Loucy (cell line): ENCODE data around the gene QPCT.
A peak's percentile ranks its signal among the peaks of the same experiment; 100 is the strongest.

ENCODE experiments used
- H2AFZ ChIP-seq: fragments of 200-600 bp; sonication (generic); 2 replicates; pipeline ENCODE4 v1.6.0; 2016; ENCODE audit warnings: antibody characterized with exemption, mild to moderate bottlenecking, low read length, moderate library complexity
- H3F3A ChIP-seq: fragments of 200-600 bp; 2 replicates; pipeline ENCODE4 v1.6.0; 2016; ENCODE audit warnings: antibody characterized with exemption, low read depth, mild to moderate bottlenecking
- H3K27me3 ChIP-seq: fragments of 200-600 bp; sonication (generic); 2 replicates; pipeline ENCODE4 v1.6.1; 2014; ENCODE audit warnings: low read length, mild to moderate bottlenecking; ENCODE audit not compliant: insufficient read depth, poor library complexity, severe bottlenecking
- H3K36me3 ChIP-seq: fragments of 200-600 bp; sonication (generic); 2 replicates; pipeline ENCODE4 v1.6.1; 2016; ENCODE audit warnings: low read length; ENCODE audit not compliant: insufficient read depth
- H3K4me1 ChIP-seq: fragments of 200-600 bp; sonication (generic); 2 replicates; pipeline ENCODE4 v1.5.1; 2014; ENCODE audit warnings: low read length, mild to moderate bottlenecking; ENCODE audit not compliant: insufficient read depth, poor library complexity, severe bottlenecking
- H3K4me2 ChIP-seq: fragments of 200-600 bp; sonication (generic); 2 replicates; pipeline ENCODE4 v1.6.0; 2014; ENCODE audit warnings: antibody characterized with exemption, low read length, low read depth, mild to moderate bottlenecking; ENCODE audit not compliant: poor library complexity, severe bottlenecking
- H3K4me3 ChIP-seq: fragments of 200-600 bp; sonication (generic); 2 replicates; pipeline ENCODE4 v1.5.1; 2014; ENCODE audit warnings: low read length, mild to moderate bottlenecking, mixed read lengths; ENCODE audit not compliant: poor library complexity, severe bottlenecking
- H3K79me2 ChIP-seq: fragments of 200-600 bp; sonication (generic); 2 replicates; pipeline ENCODE4 v1.6.1; 2014; ENCODE audit warnings: low read length; ENCODE audit not compliant: insufficient read depth
- H3K9ac ChIP-seq: fragments of 200-600 bp; sonication (generic); 2 replicates; pipeline ENCODE4 v1.6.0; 2014; ENCODE audit warnings: mild to moderate bottlenecking, low read depth, low read length, moderate library complexity; ENCODE audit not compliant: poor library complexity, severe bottlenecking
- H3K9me2 ChIP-seq: fragments of 200-600 bp; sonication (generic); replicated peaks from 2 replicates; pipeline ENCODE4 v1.6.1; 2016; ENCODE audit warnings: low read depth, low read length, mixed read lengths
- H3K9me3 ChIP-seq: fragments of 200-600 bp; sonication (generic); 2 replicates; pipeline ENCODE4 v1.6.1; 2014; ENCODE audit warnings: mild to moderate bottlenecking, antibody characterized with exemption, low read length, low read depth; ENCODE audit not compliant: insufficient read depth
- H4K20me1 ChIP-seq: fragments of 200-600 bp; sonication (generic); 2 replicates; pipeline ENCODE4 v1.6.0; 2014; ENCODE audit warnings: antibody characterized with exemption, low read length, mild to moderate bottlenecking; ENCODE audit not compliant: insufficient read depth, poor library complexity, severe bottlenecking
- EZH2phosphoT487 ChIP-seq: fragments of 200-600 bp; IDR thresholded peaks from 2 replicates; pipeline ENCODE4 v1.6.1; 2018; ENCODE audit warnings: antibody characterized with exemption, mild to moderate bottlenecking, moderate library complexity, borderline replicate concordance
- TF ChIP-seq, protein P1 (sequence below): fragments of 200-600 bp; sonication (generic); conservative IDR thresholded peaks from 2 replicates; pipeline ENCODE4 v1.5.1; 2014; ENCODE audit warnings: mild to moderate bottlenecking, antibody characterized with exemption, low read length

QPCT gene

GRCh38 chr2:37307500-37307899, 36.9 kb upstream of the QPCT start:
- peaks cover 95% of the 10 kb centered on the region for H3K79me2 ChIP-seq
- H3K36me3 ChIP-seq: no peaks in the 10 kb centered on the region

GRCh38 chr2:37315364-37315763, 29.1 kb upstream of the QPCT start:
- peaks cover 100% of the 10 kb centered on the region for H3K79me2 ChIP-seq
- H3K9ac ChIP-seq: peak overlapping the region; percentile 21
- peaks cover 78% of the 10 kb centered on the region for H3K4me1 ChIP-seq
- H3K4me3 ChIP-seq: peak overlapping the region; percentile 48
- H3K4me2 ChIP-seq: peak overlapping the region; percentile 97
- no peaks in the 10 kb centered on the region for H3K9me2 ChIP-seq
- TF ChIP-seq EZH2phosphoT487: no peak
- TF ChIP-seq, protein P1, sequence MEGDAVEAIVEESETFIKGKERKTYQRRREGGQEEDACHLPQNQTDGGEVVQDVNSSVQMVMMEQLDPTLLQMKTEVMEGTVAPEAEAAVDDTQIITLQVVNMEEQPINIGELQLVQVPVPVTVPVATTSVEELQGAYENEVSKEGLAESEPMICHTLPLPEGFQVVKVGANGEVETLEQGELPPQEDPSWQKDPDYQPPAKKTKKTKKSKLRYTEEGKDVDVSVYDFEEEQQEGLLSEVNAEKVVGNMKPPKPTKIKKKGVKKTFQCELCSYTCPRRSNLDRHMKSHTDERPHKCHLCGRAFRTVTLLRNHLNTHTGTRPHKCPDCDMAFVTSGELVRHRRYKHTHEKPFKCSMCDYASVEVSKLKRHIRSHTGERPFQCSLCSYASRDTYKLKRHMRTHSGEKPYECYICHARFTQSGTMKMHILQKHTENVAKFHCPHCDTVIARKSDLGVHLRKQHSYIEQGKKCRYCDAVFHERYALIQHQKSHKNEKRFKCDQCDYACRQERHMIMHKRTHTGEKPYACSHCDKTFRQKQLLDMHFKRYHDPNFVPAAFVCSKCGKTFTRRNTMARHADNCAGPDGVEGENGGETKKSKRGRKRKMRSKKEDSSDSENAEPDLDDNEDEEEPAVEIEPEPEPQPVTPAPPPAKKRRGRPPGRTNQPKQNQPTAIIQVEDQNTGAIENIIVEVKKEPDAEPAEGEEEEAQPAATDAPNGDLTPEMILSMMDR: no peak
- no peaks in the 10 kb centered on the region for H3K27me3 ChIP-seq
- no peaks in the 10 kb centered on the region for H3K9me3 ChIP-seq
- H3F3A ChIP-seq: no peaks in the 10 kb centered on the region; the same call in 1 of the 2 replicates
- peaks cover 76% of the 10 kb centered on the region for H4K20me1 ChIP-seq
- H2AFZ ChIP-seq: no peak overlapping the region
- H3K36me3 ChIP-seq: no peaks in the 10 kb centered on the region

More at GRCh38 chr2:37307500-37307899, 36.9 kb upstream of the QPCT start:
- Histone ChIP-seq H2AFZ (no peak overlapping the region), H4K20me1 (peaks cover 24% of the 10 kb centered on the region), H3K27me3 (no peaks in the 10 kb centered on the region), H3K4me3 (no peak overlapping the region), H3K9me2 (no peaks in the 10 kb centered on the region), H3F3A (no peaks in the 10 kb centered on the region), H3K9ac (no peak overlapping the region), H3K4me1 (peaks cover 18% of the 10 kb centered on the region), H3K9me3 (no peaks in the 10 kb centered on the region; the same call in 1 of the 2 replicates), H3K4me2 (no peak overlapping the region)
- TF ChIP-seq, protein P1: no peak
- TF ChIP-seq EZH2phosphoT487: no peak

DNA sequence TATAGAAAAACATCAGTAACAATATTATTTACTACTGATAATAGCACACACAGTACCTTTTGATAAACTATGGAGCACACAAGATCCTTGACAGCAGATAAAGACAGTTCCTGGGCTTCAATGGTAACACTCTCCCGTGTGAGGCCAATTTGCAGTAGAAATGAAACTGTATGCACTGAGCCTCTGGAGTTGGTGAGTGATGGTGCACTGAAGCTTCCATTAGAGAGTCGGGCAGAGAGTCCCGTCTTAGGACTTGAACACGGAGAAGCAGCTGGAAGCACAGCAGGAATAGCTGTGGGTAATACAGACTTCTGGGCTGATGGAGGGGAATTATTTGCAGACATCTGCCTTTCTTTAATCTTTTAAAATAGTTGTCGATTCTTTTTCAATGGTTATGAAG, 28.2 kb upstream of the QPCT start:
- Histone ChIP-seq H3K4me3 (no peak overlapping the region), H3K27me3 (no peaks in the 10 kb centered on the region), H3K9ac (no peak overlapping the region), H3K79me2 (peaks cover 100% of the 10 kb centered on the region), H3K4me2 (peak overlapping the region; percentile 97), H3F3A (no peaks in the 10 kb centered on the region; the same call in 1 of the 2 replicates), H3K36me3 (no peaks in the 10 kb centered on the region), H3K4me1 (peaks cover 80% of the 10 kb centered on the region), H3K9me2 (no peaks in the 10 kb centered on the region), H3K9me3 (no peaks in the 10 kb centered on the region), H2AFZ (no peak overlapping the region), H4K20me1 (peaks cover 82% of the 10 kb centered on the region)
- TF ChIP-seq EZH2phosphoT487: no peak
- TF ChIP-seq, protein P1: no peak
